Measurements from ENCODE around the gene SLC46A2.

Gene SLC46A2

GRCh38 chr9:112890106-112891081 is at the start of gene SLC46A2:
SLC46A2 (minus strand) TSS chr9:112890876; CDS start chr9:112890681, 195 bp downstream.
- no peak for DNase-seq

GRCh38 chr9:112939418-112939817 is 48.7 kb upstream of the SLC46A2 start:
- DNase-seq = no peak

- DNase-seq = no peak
These were observed 43.0 kb upstream of the SLC46A2 start for GRCh38 chr9:112933696-112934095.

GRCh38 chr9:112925058-112925641 is 34.5 kb upstream of the SLC46A2 start:
- DNase-seq = no peak

- no peak for DNase-seq
These were observed 30.9 kb upstream of the SLC46A2 start for GRCh38 chr9:112921549-112921948.

GRCh38 chr9:112917987-112918362 is 27.3 kb upstream of the SLC46A2 start:
- DNase-seq = no peak

- no peak for DNase-seq
These were observed 26.6 kb upstream of the SLC46A2 start for GRCh38 chr9:112917047-112917986.

GRCh38 chr9:112914524-112914923 is 23.8 kb upstream of the SLC46A2 start:
- no peak for DNase-seq

GRCh38 chr9:112913326-112913725 is 22.6 kb upstream of the SLC46A2 start:
- DNase-seq = no peak

- no peak for DNase-seq
These were observed 22.0 kb upstream of the SLC46A2 start for GRCh38 chr9:112912636-112913035.

- no peak for DNase-seq
These were observed 21.1 kb upstream of the SLC46A2 start for GRCh38 chr9:112911736-112912135.

GRCh38 chr9:112905084-112905483 is 14.4 kb upstream of the SLC46A2 start:
- DNase-seq = no peak

- no peak for DNase-seq
These were observed 10.2 kb upstream of the SLC46A2 start for GRCh38 chr9:112900901-112901300.

GRCh38 chr9:112900488-112900887 is 9.8 kb upstream of the SLC46A2 start:
- DNase-seq = no peak

GRCh38 chr9:112898872-112899311 is 8.2 kb upstream of the SLC46A2 start:
- no peak for DNase-seq

- DNase-seq = no peak
These were observed 5.5 kb upstream of the SLC46A2 start for GRCh38 chr9:112896131-112896530.

- DNase-seq = no peak
These were observed 4.0 kb upstream of the SLC46A2 start for GRCh38 chr9:112894699-112895098.

GRCh38 chr9:112894041-112894440 is 3.4 kb upstream of the SLC46A2 start:
- DNase-seq = no peak

- no peak for DNase-seq
These were observed 2.3 kb upstream of the SLC46A2 start for GRCh38 chr9:112892981-112893380.

GRCh38 chr9:112891521-112891920 is 845 bp upstream of the SLC46A2 start:
- no peak for DNase-seq

GRCh38 chr9:112887381-112887780 is 3.3 kb downstream of the SLC46A2 start:
- DNase-seq = no peak

GRCh38 chr9:112886351-112886750 is 4.3 kb downstream of the SLC46A2 start:
- no peak for DNase-seq

- DNase-seq = no peak
These were observed 5.4 kb downstream of the SLC46A2 start for GRCh38 chr9:112885324-112885723.
